ENCODE data around the gene SWAP70. TPM values are rescaled to one million over a fixed set of nuclear protein-coding genes. Genes with fewer than 3 reads are reported as not detected.

The SWAP70 gene
- total and polyA plus RNA-seq, 2 of the 13 experiments (the other 11 are each of a cell fraction or from before 2014, with no cell fraction given) = 4.6 to 8.7 TPM

DNA sequence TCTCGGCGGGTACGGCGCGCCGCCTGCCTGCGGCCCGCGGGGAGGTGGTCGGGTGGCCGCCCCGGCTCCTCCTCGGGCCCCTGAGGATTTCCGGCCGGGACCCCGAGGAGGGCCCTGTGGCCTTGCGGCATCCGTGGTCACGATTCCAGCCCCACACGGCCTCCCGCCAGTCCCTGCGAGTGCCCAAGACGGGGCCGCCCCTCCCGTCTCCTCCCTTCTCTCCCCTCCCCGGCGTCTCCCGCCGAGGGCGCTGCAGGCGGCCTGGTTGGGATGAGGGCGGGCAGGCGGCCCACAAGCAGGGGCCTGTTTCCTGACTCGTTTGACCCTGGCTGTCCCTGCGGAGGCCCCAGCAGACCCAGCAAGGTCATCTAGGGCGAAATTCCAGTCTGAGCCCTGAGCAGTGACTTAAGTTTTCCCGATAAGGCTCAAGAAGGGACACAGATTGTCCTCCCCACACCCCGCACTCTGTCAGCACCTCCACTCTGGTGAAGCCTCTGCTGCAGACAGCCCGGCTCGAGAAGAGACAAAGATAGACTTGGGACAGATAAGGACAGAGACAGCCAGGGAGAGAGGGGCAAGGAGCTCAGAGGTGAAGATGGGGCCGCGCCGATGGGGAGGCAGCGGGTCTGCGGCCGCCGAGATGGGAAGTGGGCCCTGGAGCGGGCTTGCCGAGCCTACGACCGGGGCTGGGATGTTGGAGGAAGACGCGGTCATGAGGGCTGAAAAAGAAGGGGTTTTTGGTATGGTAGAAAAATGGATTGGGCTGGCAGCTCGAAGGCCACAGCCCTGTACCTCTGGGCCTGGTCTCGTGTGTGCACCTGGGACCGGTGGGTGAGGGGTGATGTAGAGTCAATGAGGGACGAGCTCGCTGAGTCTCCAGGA, 95.0 kb downstream of the SWAP70 start (continued):
- TF ChIP-seq, protein P1, sequence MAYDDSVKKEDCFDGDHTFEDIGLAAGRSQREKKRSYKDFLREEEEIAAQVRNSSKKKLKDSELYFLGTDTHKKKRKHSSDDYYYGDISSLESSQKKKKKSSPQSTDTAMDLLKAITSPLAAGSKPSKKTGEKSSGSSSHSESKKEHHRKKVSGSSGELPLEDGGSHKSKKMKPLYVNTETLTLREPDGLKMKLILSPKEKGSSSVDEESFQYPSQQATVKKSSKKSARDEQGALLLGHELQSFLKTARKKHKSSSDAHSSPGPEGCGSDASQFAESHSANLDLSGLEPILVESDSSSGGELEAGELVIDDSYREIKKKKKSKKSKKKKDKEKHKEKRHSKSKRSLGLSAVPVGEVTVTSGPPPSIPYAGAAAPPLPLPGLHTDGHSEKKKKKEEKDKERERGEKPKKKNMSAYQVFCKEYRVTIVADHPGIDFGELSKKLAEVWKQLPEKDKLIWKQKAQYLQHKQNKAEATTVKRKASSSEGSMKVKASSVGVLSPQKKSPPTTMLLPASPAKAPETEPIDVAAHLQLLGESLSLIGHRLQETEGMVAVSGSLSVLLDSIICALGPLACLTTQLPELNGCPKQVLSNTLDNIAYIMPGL (CRISPR knock-in tag; IDR thresholded peaks at IDR 0.05; ENCODE audit: borderline replicate concordance in 1 of 2, low read depth in 1 of 2) = peak; percentile 73 to 97
- TF ChIP-seq PRPF4 (IDR thresholded peaks at IDR 0.05; ENCODE audit: low read depth, low read length, poor library complexity, severe bottlenecking) = no peak
- peak; percentile 59 for TF ChIP-seq MEIS1 (CRISPR knock-in tag; IDR thresholded peaks at IDR 0.05; ENCODE audit: borderline replicate concordance)
- TF ChIP-seq, protein P2, sequence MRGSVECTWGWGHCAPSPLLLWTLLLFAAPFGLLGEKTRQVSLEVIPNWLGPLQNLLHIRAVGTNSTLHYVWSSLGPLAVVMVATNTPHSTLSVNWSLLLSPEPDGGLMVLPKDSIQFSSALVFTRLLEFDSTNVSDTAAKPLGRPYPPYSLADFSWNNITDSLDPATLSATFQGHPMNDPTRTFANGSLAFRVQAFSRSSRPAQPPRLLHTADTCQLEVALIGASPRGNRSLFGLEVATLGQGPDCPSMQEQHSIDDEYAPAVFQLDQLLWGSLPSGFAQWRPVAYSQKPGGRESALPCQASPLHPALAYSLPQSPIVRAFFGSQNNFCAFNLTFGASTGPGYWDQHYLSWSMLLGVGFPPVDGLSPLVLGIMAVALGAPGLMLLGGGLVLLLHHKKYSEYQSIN (CRISPR knock-in tag; IDR thresholded peaks at IDR 0.05; ENCODE audit: borderline replicate concordance) = no peak
- TF ChIP-seq NFYC (CRISPR knock-in tag; IDR thresholded peaks at IDR 0.05) = no peak
- TF ChIP-seq, protein P3, sequence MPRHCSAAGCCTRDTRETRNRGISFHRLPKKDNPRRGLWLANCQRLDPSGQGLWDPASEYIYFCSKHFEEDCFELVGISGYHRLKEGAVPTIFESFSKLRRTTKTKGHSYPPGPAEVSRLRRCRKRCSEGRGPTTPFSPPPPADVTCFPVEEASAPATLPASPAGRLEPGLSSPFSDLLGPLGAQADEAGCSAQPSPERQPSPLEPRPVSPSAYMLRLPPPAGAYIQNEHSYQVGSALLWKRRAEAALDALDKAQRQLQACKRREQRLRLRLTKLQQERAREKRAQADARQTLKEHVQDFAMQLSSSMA (CRISPR knock-in tag; IDR thresholded peaks at IDR 0.05) = 0 out of 2 replicates have a peak, but pooled peaks have one; percentile 27
- TF ChIP-seq, protein P4, sequence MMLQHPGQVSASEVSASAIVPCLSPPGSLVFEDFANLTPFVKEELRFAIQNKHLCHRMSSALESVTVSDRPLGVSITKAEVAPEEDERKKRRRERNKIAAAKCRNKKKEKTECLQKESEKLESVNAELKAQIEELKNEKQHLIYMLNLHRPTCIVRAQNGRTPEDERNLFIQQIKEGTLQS (CRISPR knock-in tag; IDR thresholded peaks at IDR 0.05) = no peak
- TF ChIP-seq, protein P5, sequence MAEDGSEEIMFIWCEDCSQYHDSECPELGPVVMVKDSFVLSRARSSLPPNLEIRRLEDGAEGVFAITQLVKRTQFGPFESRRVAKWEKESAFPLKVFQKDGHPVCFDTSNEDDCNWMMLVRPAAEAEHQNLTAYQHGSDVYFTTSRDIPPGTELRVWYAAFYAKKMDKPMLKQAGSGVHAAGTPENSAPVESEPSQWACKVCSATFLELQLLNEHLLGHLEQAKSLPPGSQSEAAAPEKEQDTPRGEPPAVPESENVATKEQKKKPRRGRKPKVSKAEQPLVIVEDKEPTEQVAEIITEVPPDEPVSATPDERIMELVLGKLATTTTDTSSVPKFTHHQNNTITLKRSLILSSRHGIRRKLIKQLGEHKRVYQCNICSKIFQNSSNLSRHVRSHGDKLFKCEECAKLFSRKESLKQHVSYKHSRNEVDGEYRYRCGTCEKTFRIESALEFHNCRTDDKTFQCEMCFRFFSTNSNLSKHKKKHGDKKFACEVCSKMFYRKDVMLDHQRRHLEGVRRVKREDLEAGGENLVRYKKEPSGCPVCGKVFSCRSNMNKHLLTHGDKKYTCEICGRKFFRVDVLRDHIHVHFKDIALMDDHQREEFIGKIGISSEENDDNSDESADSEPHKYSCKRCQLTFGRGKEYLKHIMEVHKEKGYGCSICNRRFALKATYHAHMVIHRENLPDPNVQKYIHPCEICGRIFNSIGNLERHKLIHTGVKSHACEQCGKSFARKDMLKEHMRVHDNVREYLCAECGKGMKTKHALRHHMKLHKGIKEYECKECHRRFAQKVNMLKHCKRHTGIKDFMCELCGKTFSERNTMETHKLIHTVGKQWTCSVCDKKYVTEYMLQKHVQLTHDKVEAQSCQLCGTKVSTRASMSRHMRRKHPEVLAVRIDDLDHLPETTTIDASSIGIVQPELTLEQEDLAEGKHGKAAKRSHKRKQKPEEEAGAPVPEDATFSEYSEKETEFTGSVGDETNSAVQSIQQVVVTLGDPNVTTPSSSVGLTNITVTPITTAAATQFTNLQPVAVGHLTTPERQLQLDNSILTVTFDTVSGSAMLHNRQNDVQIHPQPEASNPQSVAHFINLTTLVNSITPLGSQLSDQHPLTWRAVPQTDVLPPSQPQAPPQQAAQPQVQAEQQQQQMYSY (CRISPR knock-in tag; IDR thresholded peaks at IDR 0.05) = no peak
- TF ChIP-seq ZNF460 (CRISPR knock-in tag; IDR thresholded peaks at IDR 0.05; ENCODE audit: borderline replicate concordance) = no peak; the same call in 1 of the 2 replicates
- TF ChIP-seq RFX3 (CRISPR knock-in tag; IDR thresholded peaks at IDR 0.05) = no peak; the same call in 1 of the 2 replicates
- no peak for TF ChIP-seq NFRKB (IDR thresholded peaks at IDR 0.05)
- no peak; the same call in 1 of the 2 replicates for TF ChIP-seq DPF2 (CRISPR knock-in tag; IDR thresholded peaks at IDR 0.05; ENCODE audit: borderline replicate concordance, low read depth)
- peak; percentile 37; the same call in 1 of the 2 replicates for TF ChIP-seq NR2F2 (IDR thresholded peaks at IDR 0.05; ENCODE audit: borderline replicate concordance, low read depth)
- TF ChIP-seq TAF15 (IDR thresholded peaks at IDR 0.05; ENCODE audit: low read depth, low read length, poor library complexity, severe bottlenecking) = no peak
- no peak for TF ChIP-seq NFYB (CRISPR knock-in tag; IDR thresholded peaks at IDR 0.05)
- TF ChIP-seq ATRX (CRISPR knock-in tag; IDR thresholded peaks at IDR 0.05; ENCODE audit: borderline replicate concordance) = no peak
- TF ChIP-seq ZNF776 (CRISPR knock-in tag; IDR thresholded peaks at IDR 0.05) = no peak; the same call in 1 of the 2 replicates
- TF ChIP-seq TCF12 (IDR thresholded peaks at IDR 0.05) = no peak
- peak; percentile 53; the same call in 1 of the 2 replicates for TF ChIP-seq TCF12 (CRISPR knock-in tag; IDR thresholded peaks at IDR 0.05)
- TF ChIP-seq TBX2 (CRISPR knock-in tag; IDR thresholded peaks at IDR 0.05; ENCODE audit: borderline replicate concordance) = 0 out of 2 replicates have a peak, but pooled peaks have one; percentile 34
- TF ChIP-seq GATAD2A (CRISPR knock-in tag; IDR thresholded peaks at IDR 0.05) = peak; percentile 55; the same call in 1 of the 2 replicates
